GM19099 (cell line): ENCODE data around the gene MEX3B.

Experiments used
- POLR2A ChIP-seq: IDR thresholded peaks from 3 replicates; pipeline ENCODE4 v1.6.1; 2011; ENCODE audit warnings: low read depth; ENCODE audit not compliant: insufficient read length; ENCODE audit errors: extremely low read depth

Gene MEX3B

GRCh38 chr15:82060817-82061216, 15.0 kb upstream of the MEX3B start:
- no peak for TF ChIP-seq POLR2A

GRCh38 chr15:82058517-82059204, 12.8 kb upstream of the MEX3B start:
- TF ChIP-seq POLR2A = no peak

- no peak for TF ChIP-seq POLR2A
Measured at GRCh38 chr15:82058026-82058425, 12.2 kb upstream of the MEX3B start.

GRCh38 chr15:82056958-82057823, 11.4 kb upstream of the MEX3B start:
- TF ChIP-seq POLR2A = no peak

GRCh38 chr15:82052751-82053150, 6.9 kb upstream of the MEX3B start:
- no peak for TF ChIP-seq POLR2A

- no peak for TF ChIP-seq POLR2A
Measured at GRCh38 chr15:82051664-82052063, 5.8 kb upstream of the MEX3B start.

- TF ChIP-seq POLR2A = no peak
Measured at GRCh38 chr15:82048811-82049210, 3.0 kb upstream of the MEX3B start.

GRCh38 chr15:82047453-82048400, 1.9 kb upstream of the MEX3B start:
- TF ChIP-seq POLR2A = no peak

GRCh38 chr15:82046666-82047452, 1.0 kb upstream of the MEX3B start:
- peak; percentile 50 for TF ChIP-seq POLR2A

GRCh38 chr15:82045179-82045891, 483 bp downstream of the MEX3B start:
- TF ChIP-seq POLR2A = no peak

GRCh38 chr15:82044373-82045178, 1.2 kb downstream of the MEX3B start:
- TF ChIP-seq POLR2A = no peak

- TF ChIP-seq POLR2A = no peak
Measured at GRCh38 chr15:82043796-82044372, 1.9 kb downstream of the MEX3B start.
